Hepatocyte (in vitro differentiated cells): ENCODE results near the gene SGTA.

ENCODE experiments used
- CTCF ChIP-seq: fragments of 200-600 bp; sonication (generic); IDR thresholded peaks from 2 replicates; pipeline ENCODE4 v1.5.1; 2016; ENCODE audit warnings: antibody characterized with exemption, mild to moderate bottlenecking; ENCODE audit not compliant: poor library complexity
- EZH2 ChIP-seq: fragments of 200-600 bp; sonication (generic); IDR thresholded peaks from 2 replicates; pipeline ENCODE4 v1.6.1; 2016; ENCODE audit warnings: antibody characterized with exemption, mild to moderate bottlenecking, borderline replicate concordance
- EZH2phosphoT487 ChIP-seq: fragments of 200-600 bp; sonication (generic); IDR thresholded peaks from one replicate; pipeline ENCODE4 v1.6.1; 2018; ENCODE audit warnings: antibody characterized with exemption, mild to moderate bottlenecking, low read depth, moderate library complexity; ENCODE audit not compliant: unreplicated experiment, severe bottlenecking

GRCh38 chr19:2791876-2792275 lies 8.8 kb upstream of the SGTA start:
- TF ChIP-seq CTCF: no peak
- TF ChIP-seq EZH2phosphoT487: no peak
- no peak for TF ChIP-seq EZH2
